HG03565 (cell line): ENCODE data around the gene ADPRHL1.
A peak's percentile ranks its signal among the peaks of the same experiment; 100 is the strongest.

Source experiments
- ATAC-seq: cut with Tn5 transposase; IDR thresholded peaks from one replicate; pipeline ENCODE4 v1.9.1; 2021; ENCODE audit warnings: mild to moderate bottlenecking, moderate library complexity; ENCODE audit not compliant: unreplicated experiment

Gene ADPRHL1

GRCh38 chr13:113452942-113453901, at the start of gene ADPRHL1:
TSS of gene ADPRHL1 (minus strand) at chr13:113453488. CDS start at chr13:113453437, 51 bp downstream.
- ATAC-seq, result no peak

GRCh38 chr13:113502686-113503085, 49.4 kb upstream of the ADPRHL1 start:
- ATAC-seq, result no peak

- no peak for ATAC-seq
Measured at GRCh38 chr13:113500530-113501265, 47.4 kb upstream of the ADPRHL1 start.

- no peak for ATAC-seq
Measured at GRCh38 chr13:113499936-113500335, 46.6 kb upstream of the ADPRHL1 start.

GRCh38 chr13:113498905-113499304, 45.6 kb upstream of the ADPRHL1 start:
- ATAC-seq, result no peak

GRCh38 chr13:113497217-113497616, 43.9 kb upstream of the ADPRHL1 start:
- ATAC-seq, result no peak

- no peak for ATAC-seq
Measured at GRCh38 chr13:113495494-113496210, 42.4 kb upstream of the ADPRHL1 start.

GRCh38 chr13:113493315-113493951, 40.1 kb upstream of the ADPRHL1 start:
- peak; percentile 21 for ATAC-seq

GRCh38 chr13:113491982-113492381, 38.7 kb upstream of the ADPRHL1 start:
- no peak for ATAC-seq

GRCh38 chr13:113491418-113491883, 38.2 kb upstream of the ADPRHL1 start:
- ATAC-seq, result no peak

- ATAC-seq, result peak; percentile 79
Measured at GRCh38 chr13:113490496-113491417, 37.5 kb upstream of the ADPRHL1 start, which contains the start of gene DCUN1D2. TSS of gene DCUN1D2 (minus strand) at chr13:113490711. CDS start at chr13:113490669, 42 bp downstream.

- no peak for ATAC-seq
Measured at GRCh38 chr13:113489549-113490495, 36.5 kb upstream of the ADPRHL1 start.

- ATAC-seq, result no peak
Measured at GRCh38 chr13:113489171-113489548, 35.9 kb upstream of the ADPRHL1 start.

- ATAC-seq, result no peak
Measured at GRCh38 chr13:113488283-113488682, 35.0 kb upstream of the ADPRHL1 start.

- no peak for ATAC-seq
Measured at GRCh38 chr13:113486698-113487097, 33.4 kb upstream of the ADPRHL1 start.

- no peak for ATAC-seq
Measured at GRCh38 chr13:113485545-113485944, 32.3 kb upstream of the ADPRHL1 start.

GRCh38 chr13:113483504-113484293, 30.4 kb upstream of the ADPRHL1 start:
- no peak for ATAC-seq
